ENCODE measurements around the gene LRRC75A.

- TF ChIP-seq CTCF (IDR thresholded peaks at IDR 0.05; ENCODE audit: low read depth, low read length) (no peak), EZH2phosphoT487 (IDR thresholded peaks at IDR 0.05; ENCODE audit: low read depth) (no peak)
Measured at GRCh38 chr17:16442141-16442540, 49.9 kb downstream of the LRRC75A start.

Data from OCI-LY3 (cell line).